Stimulated activated CD8-positive, alpha-beta memory T cell treated with anti-CD3 and anti-CD28 coated beads, Interleukin-7, amount 100 ng/mL, for 1 hour (primary cell): Measurements from ENCODE around the gene SLC17A5.
"Not testable (repeated sequence)": the region's sequence is repeated elsewhere in the genome, so short reads cannot be mapped to it uniquely, and the experiment has no call there.

Experiments used
- DNase-seq, 2 donors: peaks; one replicate each; pipeline ENCODE4 v3.0.0-alpha.2; 2020; ENCODE audit warnings: low read depth in 2 of 2

SLC17A5 gene

GRCh38 chr6:73613806-73614536 is 39.8 kb downstream of the SLC17A5 start:
- DNase-seq = no peak

GRCh38 chr6:73612611-73613010 is 41.2 kb downstream of the SLC17A5 start:
- no peak for DNase-seq

GRCh38 chr6:73610444-73611275 is 43.1 kb downstream of the SLC17A5 start:
- no peak for DNase-seq

GRCh38 chr6:73608761-73609160 is 45.0 kb downstream of the SLC17A5 start:
- no peak for DNase-seq

GRCh38 chr6:73606428-73606827 is 47.4 kb downstream of the SLC17A5 start:
- no peak for DNase-seq

- no peak for DNase-seq
Measured at GRCh38 chr6:73604461-73604860, 49.3 kb downstream of the SLC17A5 start.

- DNase-seq = no peak
Measured at GRCh38 chr6:73604020-73604419, 49.8 kb downstream of the SLC17A5 start.

- no peak for DNase-seq
Measured at GRCh38 chr6:73586416-73586974, 67.3 kb downstream of the SLC17A5 start.

GRCh38 chr6:73585566-73586415 is 68.0 kb downstream of the SLC17A5 start:
- DNase-seq = peak in 1 of 2 donors; percentile 10

GRCh38 chr6:73581293-73581692 is 72.5 kb downstream of the SLC17A5 start:
- no peak for DNase-seq

GRCh38 chr6:73580247-73581149 is 73.3 kb downstream of the SLC17A5 start:
- peak; percentile 46 to 51 for DNase-seq

GRCh38 chr6:73579851-73580246 is 73.9 kb downstream of the SLC17A5 start:
- DNase-seq = no peak

- no peak for DNase-seq
Measured at GRCh38 chr6:73579389-73579788, 74.4 kb downstream of the SLC17A5 start.

- no peak for DNase-seq
Measured at GRCh38 chr6:73577676-73578075, 76.1 kb downstream of the SLC17A5 start.

- not testable (repeated sequence) for DNase-seq
Measured at GRCh38 chr6:73572531-73572930, 81.3 kb downstream of the SLC17A5 start.

- not testable (repeated sequence) for DNase-seq
Measured at GRCh38 chr6:73571218-73572181, 82.3 kb downstream of the SLC17A5 start.

GRCh38 chr6:73569121-73569520 is 84.7 kb downstream of the SLC17A5 start:
- DNase-seq = no peak

- DNase-seq = no peak
Measured at GRCh38 chr6:73566954-73567591, 86.7 kb downstream of the SLC17A5 start.

GRCh38 chr6:73566486-73566871 is 87.3 kb downstream of the SLC17A5 start:
- DNase-seq = not testable (repeated sequence)
